Measurements from ENCODE around the gene ZFC3H1. TPM values are rescaled to one million over a fixed set of nuclear protein-coding genes. Genes with fewer than 3 reads are reported as not detected.

The ZFC3H1 gene
- total RNA-seq, 1 donor from 2014 or later = 44.8 TPM

DNA sequence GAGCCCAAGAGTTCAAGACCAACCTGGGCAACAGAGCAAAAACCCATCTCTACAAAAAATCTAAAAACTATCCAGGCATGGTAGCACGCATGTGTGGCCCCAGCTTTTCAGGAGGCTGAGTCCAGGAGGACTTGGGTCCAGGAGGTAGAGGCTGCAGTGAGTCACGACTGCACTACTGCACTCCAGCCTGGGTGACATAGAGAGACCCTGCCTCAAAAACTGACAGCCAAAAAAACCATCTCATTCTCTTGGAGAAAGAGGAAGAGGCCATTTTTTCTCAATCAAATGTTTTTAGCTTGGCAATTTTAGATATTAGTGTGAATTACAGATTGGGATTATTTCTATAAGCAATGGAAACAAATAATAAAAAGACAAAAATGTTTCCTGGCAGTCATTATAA is 38.2 kb downstream of the ZFC3H1 start:
- H3K27me3 ChIP-seq = no peaks in the 10 kb centered on the region
- TF ChIP-seq, protein P1, sequence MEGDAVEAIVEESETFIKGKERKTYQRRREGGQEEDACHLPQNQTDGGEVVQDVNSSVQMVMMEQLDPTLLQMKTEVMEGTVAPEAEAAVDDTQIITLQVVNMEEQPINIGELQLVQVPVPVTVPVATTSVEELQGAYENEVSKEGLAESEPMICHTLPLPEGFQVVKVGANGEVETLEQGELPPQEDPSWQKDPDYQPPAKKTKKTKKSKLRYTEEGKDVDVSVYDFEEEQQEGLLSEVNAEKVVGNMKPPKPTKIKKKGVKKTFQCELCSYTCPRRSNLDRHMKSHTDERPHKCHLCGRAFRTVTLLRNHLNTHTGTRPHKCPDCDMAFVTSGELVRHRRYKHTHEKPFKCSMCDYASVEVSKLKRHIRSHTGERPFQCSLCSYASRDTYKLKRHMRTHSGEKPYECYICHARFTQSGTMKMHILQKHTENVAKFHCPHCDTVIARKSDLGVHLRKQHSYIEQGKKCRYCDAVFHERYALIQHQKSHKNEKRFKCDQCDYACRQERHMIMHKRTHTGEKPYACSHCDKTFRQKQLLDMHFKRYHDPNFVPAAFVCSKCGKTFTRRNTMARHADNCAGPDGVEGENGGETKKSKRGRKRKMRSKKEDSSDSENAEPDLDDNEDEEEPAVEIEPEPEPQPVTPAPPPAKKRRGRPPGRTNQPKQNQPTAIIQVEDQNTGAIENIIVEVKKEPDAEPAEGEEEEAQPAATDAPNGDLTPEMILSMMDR (IDR thresholded peaks at IDR 0.05) = no peak
- intact Hi-C loops (cut with DNase I) = no loop called here
- DNase-seq = no peak
- H3K9me3 ChIP-seq = no peaks in the 10 kb centered on the region
- H3K4me3 ChIP-seq = no peak overlapping the region
- no peak for ATAC-seq
- H3K4me1 ChIP-seq = no peaks in the 10 kb centered on the region
- no peak overlapping the region for H3K27ac ChIP-seq
- peaks cover 99% of the 10 kb centered on the region for H3K36me3 ChIP-seq

DNA sequence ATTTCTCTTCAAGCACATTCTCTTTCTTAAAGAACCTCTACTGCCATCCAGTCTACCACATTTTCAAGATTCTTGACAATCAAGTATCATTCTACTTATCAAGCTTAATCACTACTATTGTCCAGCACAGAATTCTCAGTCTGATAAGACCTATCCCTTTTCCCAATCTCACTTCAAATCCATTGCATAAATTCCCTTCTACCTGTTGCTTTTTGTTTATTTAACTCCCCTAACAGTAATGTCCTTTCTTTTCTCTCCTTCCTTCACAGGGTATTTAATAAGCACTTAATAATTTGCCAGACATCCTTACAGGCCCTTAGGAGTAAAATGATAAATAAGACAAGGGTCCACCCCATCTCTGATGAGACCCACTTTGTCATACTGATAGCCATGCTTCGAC is 41.7 kb downstream of the ZFC3H1 start:
- Histone ChIP-seq H3K9me3 (no peaks in the 10 kb centered on the region), H3K36me3 (peaks cover 100% of the 10 kb centered on the region)

DNA sequence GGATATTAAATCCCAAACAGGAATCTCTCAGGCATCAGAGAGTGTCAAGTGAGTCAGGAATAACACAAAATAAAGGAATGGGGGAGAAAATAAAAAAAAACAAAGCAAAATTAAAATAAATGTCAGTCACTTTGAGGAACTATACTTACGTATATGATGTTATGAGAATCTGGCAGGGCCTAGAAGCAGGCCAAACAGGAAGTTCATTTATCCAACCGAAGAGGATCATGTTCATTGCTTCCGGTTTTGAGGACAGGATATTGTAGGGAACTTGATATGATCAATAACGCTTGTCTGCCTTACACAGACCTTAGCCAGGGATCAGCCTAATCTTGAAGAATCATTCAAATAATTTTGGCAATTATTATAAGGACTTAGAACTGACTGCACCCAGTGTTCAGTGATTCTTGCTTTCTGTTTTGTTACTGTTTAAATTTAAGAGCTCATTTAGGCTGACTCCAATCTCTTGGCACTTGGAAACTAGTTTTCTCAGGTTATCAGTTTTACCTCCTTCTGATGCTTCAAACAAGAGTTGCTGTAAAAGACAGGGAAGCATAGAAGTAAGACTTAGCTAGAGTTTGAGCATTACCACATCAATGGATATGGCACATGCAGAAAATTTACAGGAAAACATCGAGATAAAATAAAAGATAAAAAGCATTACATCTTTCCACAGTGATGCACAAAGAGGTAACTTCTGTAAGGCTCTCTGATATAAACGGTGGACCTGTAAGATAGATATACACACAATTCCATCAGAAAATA is 53.4 kb downstream of the ZFC3H1 start:
- no peaks in the 10 kb centered on the region for H3K9me3 ChIP-seq
- no peaks in the 10 kb centered on the region for H3K27me3 ChIP-seq
- ATAC-seq = no peak
- H3K4me3 ChIP-seq = no peak overlapping the region
- H3K36me3 ChIP-seq = peaks cover 91% of the 10 kb centered on the region
- DNase-seq = no peak
- H3K27ac ChIP-seq = no peak overlapping the region
- TF ChIP-seq, protein P1 (IDR thresholded peaks at IDR 0.05) = no peak
- H3K4me1 ChIP-seq = peaks cover 4% of the 10 kb centered on the region
- intact Hi-C loops (cut with DNase I) = no loop called here

More for the DNA sequence above, 41.7 kb downstream of the ZFC3H1 start:
- no peaks in the 10 kb centered on the region for H3K27me3 ChIP-seq
- intact Hi-C loops (cut with DNase I) = no loop called here
- DNase-seq = no peak
- ATAC-seq = no peak
- no peaks in the 10 kb centered on the region for H3K4me1 ChIP-seq
- no peak overlapping the region for H3K27ac ChIP-seq
- TF ChIP-seq, protein P1 (IDR thresholded peaks at IDR 0.05) = no peak
- no peak overlapping the region for H3K4me3 ChIP-seq

DNA sequence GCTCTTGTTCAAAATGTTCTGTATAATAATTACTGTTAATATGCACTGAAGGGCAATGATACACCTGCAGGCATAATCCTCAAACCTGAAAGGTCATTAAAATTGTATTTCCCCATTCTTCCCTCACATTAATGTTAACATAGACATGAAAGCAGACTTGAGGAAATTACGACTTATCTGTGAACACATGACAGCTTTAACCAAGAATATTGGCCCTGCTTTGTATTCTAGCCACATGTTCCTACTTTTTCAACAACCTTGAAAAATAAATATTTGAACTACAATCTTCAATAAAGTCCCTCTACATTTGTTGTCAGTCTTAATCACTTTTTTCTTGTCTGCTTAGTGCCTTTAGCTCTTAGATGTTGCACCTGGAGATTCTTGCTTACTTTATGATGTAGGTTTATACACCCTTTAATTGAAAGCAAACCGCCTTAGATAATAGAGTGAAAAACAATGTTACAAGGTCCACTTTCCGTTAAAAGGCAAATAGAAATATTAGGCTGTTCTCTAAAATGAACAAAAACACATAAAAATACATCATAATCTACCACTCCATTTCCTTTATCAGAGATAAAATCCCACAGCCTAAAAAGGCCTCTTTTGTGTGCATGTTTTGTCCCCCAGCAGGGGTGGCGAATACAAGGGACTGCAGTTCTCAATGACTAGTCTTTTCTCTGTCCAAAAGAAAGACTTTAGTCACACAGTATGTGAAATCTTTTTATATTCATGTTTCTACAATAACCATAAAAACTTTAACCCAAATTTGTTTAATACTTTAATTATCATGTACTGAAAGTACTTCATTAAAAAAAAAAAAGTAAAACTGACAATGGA is 55.9 kb downstream of the ZFC3H1 start:
- no peak overlapping the region for H3K27ac ChIP-seq
- no peak for ATAC-seq
- H3K4me1 ChIP-seq = peaks cover 4% of the 10 kb centered on the region
- TF ChIP-seq, protein P1 (IDR thresholded peaks at IDR 0.05) = no peak
- peaks cover 66% of the 10 kb centered on the region for H3K36me3 ChIP-seq
- no peaks in the 10 kb centered on the region for H3K27me3 ChIP-seq
- no peaks in the 10 kb centered on the region for H3K9me3 ChIP-seq
- DNase-seq = no peak
- intact Hi-C loops (cut with DNase I) = no loop called here
- no peak overlapping the region for H3K4me3 ChIP-seq

DNA sequence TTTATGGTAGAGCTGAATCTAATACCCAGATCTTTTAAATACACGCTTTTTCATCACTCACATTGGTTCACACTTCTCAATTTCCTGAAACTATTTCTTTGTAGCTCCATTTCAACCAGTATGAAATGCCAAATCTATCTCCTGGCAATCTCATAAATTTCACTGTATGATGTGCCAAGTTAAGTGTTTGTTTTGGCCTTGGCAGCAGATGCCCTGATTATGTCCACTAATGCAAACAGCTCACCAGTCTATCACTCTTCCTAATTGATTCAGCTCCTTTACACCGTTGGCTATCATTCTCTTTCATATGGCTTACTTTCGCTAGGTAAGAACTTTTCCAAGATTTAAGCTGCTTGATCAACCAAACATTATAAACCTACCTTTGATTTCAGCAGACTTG is 58.6 kb downstream of the ZFC3H1 start:
- Histone ChIP-seq H3K4me1 (peaks cover 3% of the 10 kb centered on the region), H3K4me3 (no peak overlapping the region), H3K27me3 (no peaks in the 10 kb centered on the region), H3K36me3 (peaks cover 39% of the 10 kb centered on the region), H3K9me3 (no peaks in the 10 kb centered on the region), H3K27ac (no peak overlapping the region)
- ATAC-seq (no peak), DNase-seq (no peak)
- TF ChIP-seq, protein P1 (IDR thresholded peaks at IDR 0.05) = no peak
- intact Hi-C loops (cut with DNase I) = no loop called here
